Neutrophil (primary cell): ENCODE results near the gene CYP1A2.

Source experiments
- H3K27ac ChIP-seq: fragments of 200-600 bp; sonication (generic); 2 replicates; pipeline ENCODE4 v1.5.1; 2016; ENCODE audit warnings: mild to moderate bottlenecking, moderate library complexity
- H3K27me3 ChIP-seq: fragments of 200-600 bp; sonication (generic); 2 replicates; pipeline ENCODE4 v1.6.0; 2016; ENCODE audit warnings: mild to moderate bottlenecking
- H3K36me3 ChIP-seq: fragments of 200-600 bp; sonication (generic); 2 replicates; pipeline ENCODE4 v1.5.1; 2017
- H3K4me1 ChIP-seq, 2 experiments: fragments of 200-600 bp in 1 of 2; sonication (generic) in 1 of 2; 1 replicate in 1 of 2; 2 replicates in 1 of 2; pipeline versions ENCODE4 v1.5.1 to v1.6.1; 2013 to 2016; ENCODE audit warnings: low read depth in 1 of 2, low read length in 1 of 2, mild to moderate bottlenecking in 1 of 2, moderate library complexity in 1 of 2; ENCODE audit not compliant: control insufficient read depth in 1 of 2, insufficient read depth in 1 of 2
- H3K4me3 ChIP-seq, 2 experiments: fragments of 200-600 bp in 1 of 2; sonication (generic) in 1 of 2; 1 replicate in 1 of 2; 2 replicates in 1 of 2; pipeline ENCODE4 v1.5.1; 2013 to 2016; ENCODE audit warnings: low read depth in 1 of 2, low read length in 1 of 2, mild to moderate bottlenecking in 1 of 2, moderate library complexity in 1 of 2
- H3K9me3 ChIP-seq: fragments of 200-600 bp; sonication (generic); 2 replicates; pipeline ENCODE4 v1.5.1; 2016
- CTCF ChIP-seq: fragments of 200-600 bp; sonication (generic); IDR thresholded peaks from 2 replicates; pipeline ENCODE4 v1.5.1; 2016; ENCODE audit warnings: antibody characterized with exemption

CYP1A2 gene

GRCh38 chr15:74768099-74768770 lies 19.6 kb downstream of the CYP1A2 start:
- Histone ChIP-seq H3K27me3 (peaks cover 25% of the 10 kb centered on the region), H3K27ac (no peak overlapping the region), H3K4me1 (peaks cover 18% of the 10 kb centered on the region in 2 experiments), H3K9me3 (no peaks in the 10 kb centered on the region), H3K4me3 (no peak overlapping the region), H3K36me3 (no peaks in the 10 kb centered on the region)
- no peak for TF ChIP-seq CTCF

GRCh38 chr15:74768771-74769342 lies 20.2 kb downstream of the CYP1A2 start:
- peak; percentile 88 for TF ChIP-seq CTCF
- Histone ChIP-seq H3K9me3 (no peaks in the 10 kb centered on the region), H3K4me1 (peaks cover 23 to 24% of the 10 kb centered on the region in 2 experiments), H3K36me3 (no peaks in the 10 kb centered on the region), H3K27ac (no peak overlapping the region), H3K4me3 (no peak overlapping the region), H3K27me3 (peaks cover 19% of the 10 kb centered on the region)

- Histone ChIP-seq H3K36me3 (no peaks in the 10 kb centered on the region), H3K27ac (no peak overlapping the region), H3K9me3 (no peaks in the 10 kb centered on the region), H3K4me1 (peaks cover 23 to 30% of the 10 kb centered on the region in 2 experiments), H3K27me3 (peaks cover 19% of the 10 kb centered on the region), H3K4me3 (no peak overlapping the region)
- TF ChIP-seq CTCF, result no peak
These were observed 20.9 kb downstream of the CYP1A2 start for GRCh38 chr15:74769463-74770025.

GRCh38 chr15:74770211-74770903 lies 21.7 kb downstream of the CYP1A2 start:
- Histone ChIP-seq H3K36me3 (no peaks in the 10 kb centered on the region), H3K27ac (no peak overlapping the region), H3K4me3 (no peak overlapping the region), H3K4me1 (peaks cover 31 to 37% of the 10 kb centered on the region in 2 experiments), H3K27me3 (peaks cover 19% of the 10 kb centered on the region), H3K9me3 (no peaks in the 10 kb centered on the region)
- peak; percentile 5 for TF ChIP-seq CTCF

- Histone ChIP-seq H3K4me1 (peaks cover 60 to 67% of the 10 kb centered on the region in 2 experiments), H3K36me3 (no peaks in the 10 kb centered on the region), H3K27ac (peak overlapping the region; percentile 2), H3K27me3 (peaks cover 16% of the 10 kb centered on the region), H3K9me3 (no peaks in the 10 kb centered on the region), H3K4me3 (no peak overlapping the region)
- no peak for TF ChIP-seq CTCF
These were observed 24.7 kb downstream of the CYP1A2 start for GRCh38 chr15:74773329-74773728.
